ENCODE measurements around the gene SSH2.
"Not testable (repeated sequence)": the region's sequence is repeated elsewhere in the genome, so short reads cannot be mapped to it uniquely, and the experiment has no call there.

The SSH2 gene

GRCh38 chr17:29682054-29682453, 248.0 kb downstream of the SSH2 start:
- peak overlapping the region in 1 of 2 donors; percentile 20 for H3K27ac ChIP-seq
- no peak overlapping the region for H3K4me3 ChIP-seq
- no peak for DNase-seq (ENCODE audit: low spot score)

GRCh38 chr17:29677824-29678223, 252.2 kb downstream of the SSH2 start:
- no peak for TF ChIP-seq CTCF (IDR thresholded peaks at IDR 0.05)
- no peak for DNase-seq (ENCODE audit: low spot score)
- Histone ChIP-seq H3K4me3 (no peak overlapping the region), H3K27ac (peak overlapping the region; percentile 25 to 74)

More at GRCh38 chr17:29682054-29682453, 248.0 kb downstream of the SSH2 start:
- no peak for TF ChIP-seq CTCF (IDR thresholded peaks at IDR 0.05)

- peak overlapping the region; percentile 25 to 74 for H3K27ac ChIP-seq
- peak; percentile 84 for DNase-seq (ENCODE audit: low spot score)
- no peak for TF ChIP-seq CTCF (IDR thresholded peaks at IDR 0.05)
- H3K4me3 ChIP-seq = no peak overlapping the region
These were observed 252.7 kb downstream of the SSH2 start for GRCh38 chr17:29677221-29677791.

GRCh38 chr17:29675961-29676360, 254.1 kb downstream of the SSH2 start:
- not testable (repeated sequence) for H3K4me3 ChIP-seq; DNase-seq (ENCODE audit: low spot score)
- peak overlapping the region in 1 of 2 donors; percentile 25 for H3K27ac ChIP-seq

GRCh38 chr17:29674281-29674680, 255.7 kb downstream of the SSH2 start:
- Histone ChIP-seq H3K4me3 (no peak overlapping the region), H3K27ac (no peak overlapping the region)
- no peak for TF ChIP-seq CTCF (IDR thresholded peaks at IDR 0.05)
- no peak for DNase-seq (ENCODE audit: low spot score)

- no peak overlapping the region for H3K27ac ChIP-seq
These were observed 258.4 kb downstream of the SSH2 start for GRCh38 chr17:29671661-29672060.

GRCh38 chr17:29669266-29669665, 260.8 kb downstream of the SSH2 start:
- Histone ChIP-seq H3K27ac (no peak overlapping the region), H3K4me3 (no peak overlapping the region)
- TF ChIP-seq CTCF (IDR thresholded peaks at IDR 0.05) = no peak
- no peak for DNase-seq (ENCODE audit: low spot score)

More at GRCh38 chr17:29671661-29672060, 258.4 kb downstream of the SSH2 start:
- DNase-seq (ENCODE audit: low spot score) = no peak
- no peak overlapping the region for H3K4me3 ChIP-seq
- no peak for TF ChIP-seq CTCF (IDR thresholded peaks at IDR 0.05)

Measured in coronary artery (tissue), 2 donors.